H9 (cell line): ENCODE data around the gene ANKH. TPM values are rescaled to one million over a fixed set of nuclear protein-coding genes. Genes with fewer than 3 reads are reported as not detected.

Source experiments
- DNase-seq: peaks from one replicate; pipeline ENCODE4 v3.0.0-alpha.2; 2017
- H2AFZ ChIP-seq: one replicate; pipeline ENCODE4 v1.6.1; 2013; ENCODE audit warnings: mild to moderate bottlenecking, low read length, control low read depth, moderate library complexity
- H2AK5ac ChIP-seq: 2 replicates; pipeline ENCODE4 v1.6.1; 2013; ENCODE audit warnings: low read length, control low read depth, mixed read lengths; ENCODE audit not compliant: insufficient read length
- H2BK120ac ChIP-seq: one replicate; pipeline ENCODE4 v1.6.1; 2013; ENCODE audit warnings: low read depth, mild to moderate bottlenecking, low read length, control low read depth, inconsistent platforms; ENCODE audit not compliant: poor library complexity, severe bottlenecking
- H2BK12ac ChIP-seq: 2 replicates; pipeline ENCODE4 v1.6.1; 2013; ENCODE audit warnings: low read length, control low read depth, mixed read lengths, low read depth; ENCODE audit not compliant: insufficient read length
- H2BK15ac ChIP-seq: 2 replicates; pipeline ENCODE4 v1.6.1; 2013; ENCODE audit warnings: low read depth, low read length, control low read depth
- H2BK20ac ChIP-seq: one replicate; pipeline ENCODE4 v1.6.1; 2013; ENCODE audit warnings: low read depth, mild to moderate bottlenecking, low read length, control low read depth, inconsistent platforms; ENCODE audit not compliant: poor library complexity, severe bottlenecking
- H2BK5ac ChIP-seq: 2 replicates; pipeline ENCODE4 v1.6.1; 2013; ENCODE audit warnings: low read length, control low read depth, mixed read lengths; ENCODE audit not compliant: insufficient read length
- H3K14ac ChIP-seq: 2 replicates; pipeline ENCODE4 v1.6.1; 2013; ENCODE audit warnings: low read length, control low read depth; ENCODE audit not compliant: insufficient read depth
- H3K18ac ChIP-seq: 2 replicates; pipeline ENCODE4 v1.6.1; 2013; ENCODE audit warnings: low read depth, mild to moderate bottlenecking, mixed read lengths, low read length, control low read depth; ENCODE audit not compliant: insufficient read length
- H3K23ac ChIP-seq: 2 replicates; pipeline ENCODE4 v1.6.1; 2013; ENCODE audit warnings: low read length, control low read depth, mixed read lengths, low read depth; ENCODE audit not compliant: insufficient read length
- H3K23me2 ChIP-seq: 2 replicates; pipeline ENCODE4 v1.6.1; 2013; ENCODE audit warnings: low read depth, mild to moderate bottlenecking, mixed read lengths, low read length, control low read depth; ENCODE audit not compliant: insufficient read length, poor library complexity, severe bottlenecking
- H3K27ac ChIP-seq: 2 replicates; pipeline ENCODE4 v1.5.1; 2013; ENCODE audit warnings: low read length, control low read depth, mixed read lengths, low read depth; ENCODE audit not compliant: insufficient read length
- H3K27me3 ChIP-seq: 2 replicates; pipeline ENCODE4 v1.6.1; 2013; ENCODE audit warnings: low read length, control low read depth, inconsistent platforms; ENCODE audit not compliant: insufficient read depth
- H3K4ac ChIP-seq: 2 replicates; pipeline ENCODE4 v1.6.1; 2013; ENCODE audit warnings: low read depth, mild to moderate bottlenecking, control low read depth, inconsistent platforms, low read length, moderate library complexity
- H3K4me1 ChIP-seq: 2 replicates; pipeline ENCODE4 v1.6.1; 2013; ENCODE audit warnings: low read length, control low read depth, inconsistent platforms; ENCODE audit not compliant: insufficient read depth
- H3K4me2 ChIP-seq: 2 replicates; pipeline ENCODE4 v1.6.1; 2013; ENCODE audit warnings: low read length, control low read depth, mixed read lengths; ENCODE audit not compliant: insufficient read length, insufficient read depth
- H3K56ac ChIP-seq: 2 replicates; pipeline ENCODE4 v1.6.1; 2013; ENCODE audit warnings: low read depth, mild to moderate bottlenecking, mixed read lengths, low read length, control low read depth; ENCODE audit not compliant: insufficient read length
- H3K79me1 ChIP-seq: 2 replicates; pipeline ENCODE4 v1.6.1; 2013; ENCODE audit warnings: low read depth, mild to moderate bottlenecking, moderate library complexity, low read length, control low read depth, inconsistent platforms; ENCODE audit not compliant: insufficient read depth, poor library complexity, severe bottlenecking
- H3K79me2 ChIP-seq: 2 replicates; pipeline ENCODE4 v1.6.1; 2013; ENCODE audit warnings: low read length, control low read depth, inconsistent platforms; ENCODE audit not compliant: insufficient read depth
- H3K9ac ChIP-seq: 2 replicates; pipeline ENCODE4 v1.6.1; 2013; ENCODE audit warnings: low read length, control low read depth, mixed read lengths; ENCODE audit not compliant: insufficient read length; ENCODE audit errors: extremely low read depth
- H3K9me3 ChIP-seq: one replicate; pipeline ENCODE4 v1.6.1; 2013; ENCODE audit warnings: low read depth, low read length, inconsistent platforms; ENCODE audit not compliant: control insufficient read depth
- H3T11ph ChIP-seq: one replicate; pipeline ENCODE4 v1.6.1; 2013; ENCODE audit warnings: mild to moderate bottlenecking, low read length, control low read depth, inconsistent platforms
- H4K20me1 ChIP-seq: one replicate; pipeline ENCODE4 v1.6.1; 2013; ENCODE audit not compliant: control insufficient read depth, insufficient read length, insufficient read depth
- H4K5ac ChIP-seq: 2 replicates; pipeline ENCODE4 v1.6.1; 2013; ENCODE audit warnings: low read depth, mild to moderate bottlenecking, mixed read lengths, low read length, control low read depth; ENCODE audit not compliant: insufficient read length
- H4K8ac ChIP-seq: replicated peaks from 2 replicates; pipeline ENCODE4 v1.6.1; 2013; ENCODE audit warnings: low read length, control low read depth, mixed read lengths, low read depth; ENCODE audit not compliant: insufficient read length
- H4K91ac ChIP-seq: 2 replicates; pipeline ENCODE4 v1.6.1; 2013; ENCODE audit warnings: low read depth, mild to moderate bottlenecking, moderate library complexity, mixed read lengths, low read length, control low read depth; ENCODE audit not compliant: insufficient read length
- H3K27ac Mint-ChIP-seq, 3 experiments: 2 replicates in 2 of 3; 3 replicates in 1 of 3; pipeline ENCODE4 v1.8.0; 2020 to 2021; ENCODE audit warnings: mixed read lengths in 3 of 3, mild to moderate bottlenecking in 1 of 3, moderate library complexity in 1 of 3
- H3K27me3 Mint-ChIP-seq: 2 replicates; pipeline ENCODE4 v1.8.0; 2021; ENCODE audit warnings: low read depth, mild to moderate bottlenecking, moderate library complexity, mixed read lengths
- H3K36me3 Mint-ChIP-seq, 3 experiments: 2 replicates in 2 of 3; 3 replicates in 1 of 3; pipeline ENCODE4 v1.8.0; 2020 to 2021; ENCODE audit warnings: low read depth in 3 of 3, mixed read lengths in 3 of 3; ENCODE audit not compliant: insufficient read depth in 1 of 3
- H3K4me1 Mint-ChIP-seq, 2 experiments: 2 replicates each; pipeline ENCODE4 v1.8.0; 2020; ENCODE audit warnings: mixed read lengths in 2 of 2
- H3K4me3 Mint-ChIP-seq, 2 experiments: 2 replicates in 1 of 2; 3 replicates in 1 of 2; pipeline ENCODE4 v1.8.0; 2020 to 2021; ENCODE audit warnings: mild to moderate bottlenecking in 2 of 2, mixed read lengths in 2 of 2, moderate library complexity in 1 of 2
- H3K9me3 Mint-ChIP-seq, 2 experiments: 2 replicates in 1 of 2; 3 replicates in 1 of 2; pipeline ENCODE4 v1.8.0; 2020; ENCODE audit warnings: mild to moderate bottlenecking in 2 of 2, mixed read lengths in 2 of 2, moderate library complexity in 1 of 2
- CTCF ChIP-seq: fragments of 200-600 bp; sonication (generic); conservative IDR thresholded peaks from 3 replicates; pipeline ENCODE4 v1.8.0; 2021; ENCODE audit warnings: antibody characterized with exemption, mild to moderate bottlenecking
- WGBS: extraction: QIAGEN DNeasy Blood & Tissue Kit; methylation state at CpG from one replicate; pipeline ENCODE4 v1.1.7; 2013; ENCODE audit warnings: missing lambda C conversion rate, low lambda C conversion rate, mixed read lengths; ENCODE audit not compliant: insufficient read length; ENCODE audit errors: extremely low coverage; 5-methylcytosine and 5-hydroxymethylcytosine counted together
- total RNA-seq: library from RNA; stranded (reverse); gene quantifications from 2 replicates; pipeline ENCODE4 v1.2.1, GENCODE V29; 2021

The ANKH gene
- total RNA-seq, 1 experiment from 2014 or later, result 9.6 TPM

GRCh38 chr5:14669975-14670374 is 201.6 kb downstream of the ANKH start:
- peaks cover 3% of the 10 kb centered on the region for H3K79me1 ChIP-seq
- TF ChIP-seq CTCF, result no peak
- H2BK20ac ChIP-seq, result no peak overlapping the region
- WGBS, result 100% methylated on average over 1 of the region's 1 CpG
- peaks cover 11% of the 10 kb centered on the region; the same call in 1 of the 2 replicates for H3K4me1 ChIP-seq
- DNase-seq, result no peak
- peaks cover 47 to 52% of the 10 kb centered on the region in 2 experiments for H3K4me1 Mint-ChIP-seq
- no peak overlapping the region for H3K27ac Mint-ChIP-seq
- no peak overlapping the region for H3K56ac ChIP-seq
- H4K8ac ChIP-seq, result no peak overlapping the region
- peaks cover 0 to 7% (median 0%) of the 10 kb centered on the region in 3 experiments; a peak in 2 of 7 replicates for H3K36me3 Mint-ChIP-seq
- H3K9me3 Mint-ChIP-seq, result peaks cover 0 to 2% of the 10 kb centered on the region in 2 experiments; a peak in 1 of 5 replicates
- H3T11ph ChIP-seq, result no peak overlapping the region
- H3K9me3 ChIP-seq, result no peaks in the 10 kb centered on the region
- H3K27me3 Mint-ChIP-seq, result peaks cover 10% of the 10 kb centered on the region
- no peak overlapping the region for H2BK12ac ChIP-seq
- H3K4me3 Mint-ChIP-seq, result no peak overlapping the region
- no peak overlapping the region for H3K27ac ChIP-seq
- no peak overlapping the region for H4K91ac ChIP-seq
- no peak overlapping the region for H2AK5ac ChIP-seq
- no peak overlapping the region for H3K9ac ChIP-seq
- H3K14ac ChIP-seq, result no peak overlapping the region
- no peak overlapping the region for H4K5ac ChIP-seq
- H3K4ac ChIP-seq, result no peak overlapping the region
- peaks cover 4% of the 10 kb centered on the region for H3K23me2 ChIP-seq
- no peaks in the 10 kb centered on the region; the same call in 1 of the 2 replicates for H3K27me3 ChIP-seq
- no peak overlapping the region for H2BK5ac ChIP-seq
- H3K79me2 ChIP-seq, result peaks cover 9% of the 10 kb centered on the region; the same call in 1 of the 2 replicates
- no peak overlapping the region for H2BK120ac ChIP-seq
- no peak overlapping the region for H3K23ac ChIP-seq
- H2AFZ ChIP-seq, result no peak overlapping the region
- H4K20me1 ChIP-seq, result no peaks in the 10 kb centered on the region
- no peak overlapping the region for H3K4me2 ChIP-seq
- H3K18ac ChIP-seq, result no peak overlapping the region
- H2BK15ac ChIP-seq, result no peak overlapping the region
